Activated CD8-positive, alpha-beta T cell treated with anti-CD3 and anti-CD28 coated beads, Interleukin-2, amount 10 ng/mL, durations not matched to agents 7 days and 5 days (primary cell): Measurements from ENCODE around the gene FRMD3. TPM values are rescaled to one million over a fixed set of nuclear protein-coding genes. Genes with fewer than 3 reads are reported as not detected.

Source experiments
- ATAC-seq: fragments of 150-1000 bp; cut with Tn5 transposase; one replicate; pipeline ENCODE4 v1.10.0; 2021; ENCODE audit warnings: moderate library complexity
- CTCF ChIA-PET: fragments of 350-600 bp; sonication (Branson Sonifier 250); formaldehyde crosslinking; loops from one replicate; lab custom pipeline; 2021; ENCODE audit warnings: antibody characterized with exemption; lab: Charles Lee
- POLR2A ChIA-PET: fragments of 350-600 bp; sonication (Branson Sonifier 250); formaldehyde crosslinking; loops from one replicate; lab custom pipeline; 2021; ENCODE audit warnings: antibody characterized with exemption; lab: Charles Lee
- DNase-seq: peaks from one replicate; pipeline ENCODE4 v3.0.0-alpha.2; 2020
- H3K27ac Mint-ChIP-seq: one replicate; pipeline ENCODE4 v1.8.0; 2021; ENCODE audit warnings: mild to moderate bottlenecking, mixed read lengths
- H3K27me3 Mint-ChIP-seq: one replicate; pipeline ENCODE4 v1.8.0; 2021; ENCODE audit warnings: low read depth, mixed read lengths
- H3K36me3 Mint-ChIP-seq: one replicate; pipeline ENCODE4 v1.8.0; 2021; ENCODE audit warnings: low read depth, mixed read lengths
- H3K4me1 Mint-ChIP-seq: one replicate; pipeline ENCODE4 v1.8.0; 2021; ENCODE audit warnings: low read depth, mixed read lengths
- H3K4me3 Mint-ChIP-seq: one replicate; pipeline ENCODE4 v1.8.0; 2021; ENCODE audit warnings: mild to moderate bottlenecking, mixed read lengths
- H3K9me3 Mint-ChIP-seq: one replicate; pipeline ENCODE4 v1.8.0; 2022; ENCODE audit warnings: mixed read lengths; ENCODE audit not compliant: insufficient read depth
- total RNA-seq, 2 experiments: library from RNA; stranded (reverse); gene quantifications; one replicate each; pipeline ENCODE4 v1.2.3, GENCODE V29; 2021

Gene FRMD3
- total RNA-seq, 2 experiments from 2014 or later, result 0.31 to 0.74 TPM

DNA sequence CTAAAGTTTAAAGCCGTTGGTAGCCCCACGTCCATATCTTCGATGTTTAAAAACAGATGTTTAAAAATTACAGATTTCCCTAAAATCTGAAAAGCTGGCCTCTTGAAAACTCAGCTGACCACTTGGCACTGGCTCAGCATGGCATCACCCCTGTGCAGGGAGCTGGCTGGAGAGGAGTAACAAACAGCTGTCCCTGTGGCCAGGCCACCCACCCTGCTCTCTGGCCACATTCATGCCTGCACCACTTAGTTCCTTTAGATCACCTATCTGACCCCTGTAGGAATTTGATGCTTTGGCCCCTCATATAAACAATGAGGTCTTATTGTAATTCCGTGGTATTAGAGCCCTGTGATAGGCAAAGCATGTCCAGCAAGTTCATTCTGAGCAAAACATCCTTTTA, 107.5 kb downstream of the FRMD3 start:
- no peaks in the 10 kb centered on the region for H3K9me3 Mint-ChIP-seq
- no peaks in the 10 kb centered on the region for H3K27me3 Mint-ChIP-seq
- no peak overlapping the region for H3K4me3 Mint-ChIP-seq
- ChIA-PET CTCF (no interaction called here), POLR2A (no interaction called here)
- H3K4me1 Mint-ChIP-seq, result peaks cover 4% of the 10 kb centered on the region
- ATAC-seq (no peak), DNase-seq (no peak)
- no peak overlapping the region for H3K27ac Mint-ChIP-seq
- H3K36me3 Mint-ChIP-seq, result no peaks in the 10 kb centered on the region

DNA sequence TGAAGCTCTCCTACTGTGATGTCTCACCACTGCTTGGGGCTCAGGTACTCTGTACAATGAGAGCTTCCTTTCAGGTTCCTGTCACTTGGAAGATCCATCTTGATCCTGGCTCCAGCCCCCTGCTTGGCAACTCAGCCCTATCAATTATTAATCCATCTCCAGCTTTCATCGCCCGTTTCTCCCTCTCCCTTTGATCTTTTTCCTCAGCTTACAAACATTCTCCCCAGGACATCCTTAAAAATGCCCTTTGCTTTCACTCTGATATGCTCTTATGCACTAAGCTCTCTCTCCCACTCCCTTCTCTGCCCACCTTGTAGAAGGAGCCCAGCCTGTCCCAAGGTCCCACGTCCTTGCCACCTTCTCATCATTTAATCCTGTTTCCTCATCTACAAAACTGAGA, 109.0 kb downstream of the FRMD3 start:
- no peak for ATAC-seq

DNA sequence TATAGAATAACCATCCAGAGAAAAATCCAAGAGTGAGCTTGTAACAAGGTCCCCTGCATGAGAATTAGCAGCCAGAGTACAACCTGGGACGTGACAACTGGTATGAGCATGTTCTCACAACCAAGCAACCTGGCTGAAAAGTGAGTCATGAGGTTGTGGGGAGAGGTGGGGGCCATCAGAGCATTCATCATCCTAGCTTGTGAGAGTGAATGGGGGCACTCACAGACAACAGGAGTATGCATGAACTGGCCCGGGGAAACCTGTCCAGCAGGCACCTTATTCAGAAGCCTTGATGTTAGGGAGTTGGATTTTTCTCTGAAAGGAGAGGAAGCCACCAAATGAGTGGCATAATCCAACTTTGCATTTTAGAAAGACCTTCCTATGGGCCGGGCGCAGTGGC, 113.0 kb downstream of the FRMD3 start:
- POLR2A ChIA-PET, result no interaction called here
- Mint-ChIP-seq H3K27me3 (no peaks in the 10 kb centered on the region), H3K27ac (no peak overlapping the region), H3K9me3 (no peaks in the 10 kb centered on the region), H3K4me1 (peaks cover 4% of the 10 kb centered on the region), H3K36me3 (no peaks in the 10 kb centered on the region), H3K4me3 (no peak overlapping the region)
- CTCF ChIA-PET, result no interaction called here
- ATAC-seq (no peak), DNase-seq (no peak)

More for the DNA sequence above, 109.0 kb downstream of the FRMD3 start:
- DNase-seq, result no peak
- POLR2A ChIA-PET, result no interaction called here
- no peaks in the 10 kb centered on the region for H3K27me3 Mint-ChIP-seq
- peaks cover 4% of the 10 kb centered on the region for H3K4me1 Mint-ChIP-seq
- H3K27ac Mint-ChIP-seq, result no peak overlapping the region
- CTCF ChIA-PET, result interaction anchor here (1.2 kb wide), 1 partner anchor 116 kb away, joined by 3 read pairs; no protein-coding TSS in a partner anchor
- H3K9me3 Mint-ChIP-seq, result no peaks in the 10 kb centered on the region
- no peak overlapping the region for H3K4me3 Mint-ChIP-seq
- H3K36me3 Mint-ChIP-seq, result no peaks in the 10 kb centered on the region

DNA sequence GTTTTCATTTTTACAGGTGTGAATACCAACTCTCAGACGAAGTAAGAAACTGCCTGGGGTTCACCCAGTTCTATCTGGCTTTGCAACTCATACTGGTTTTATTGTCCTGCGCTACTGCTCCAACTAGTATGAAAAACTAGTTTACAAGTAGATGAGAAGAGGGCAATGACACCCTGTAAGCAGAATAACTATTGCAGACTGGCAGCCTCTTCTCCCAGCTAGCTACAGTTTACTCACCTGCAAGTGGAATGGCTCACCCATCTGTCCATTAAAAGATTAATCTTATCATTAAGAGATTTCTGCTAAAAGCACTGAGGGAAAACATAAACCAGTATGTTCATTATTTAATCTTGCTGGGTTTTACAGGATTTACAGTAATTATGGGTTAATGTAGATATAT, 113.4 kb downstream of the FRMD3 start:
- Mint-ChIP-seq H3K9me3 (no peaks in the 10 kb centered on the region), H3K4me3 (no peak overlapping the region), H3K27ac (no peak overlapping the region), H3K36me3 (no peaks in the 10 kb centered on the region), H3K27me3 (no peaks in the 10 kb centered on the region), H3K4me1 (peaks cover 4% of the 10 kb centered on the region)
- ATAC-seq, result no peak
- POLR2A ChIA-PET, result no interaction called here
- no peak for DNase-seq
- CTCF ChIA-PET, result no interaction called here

DNA sequence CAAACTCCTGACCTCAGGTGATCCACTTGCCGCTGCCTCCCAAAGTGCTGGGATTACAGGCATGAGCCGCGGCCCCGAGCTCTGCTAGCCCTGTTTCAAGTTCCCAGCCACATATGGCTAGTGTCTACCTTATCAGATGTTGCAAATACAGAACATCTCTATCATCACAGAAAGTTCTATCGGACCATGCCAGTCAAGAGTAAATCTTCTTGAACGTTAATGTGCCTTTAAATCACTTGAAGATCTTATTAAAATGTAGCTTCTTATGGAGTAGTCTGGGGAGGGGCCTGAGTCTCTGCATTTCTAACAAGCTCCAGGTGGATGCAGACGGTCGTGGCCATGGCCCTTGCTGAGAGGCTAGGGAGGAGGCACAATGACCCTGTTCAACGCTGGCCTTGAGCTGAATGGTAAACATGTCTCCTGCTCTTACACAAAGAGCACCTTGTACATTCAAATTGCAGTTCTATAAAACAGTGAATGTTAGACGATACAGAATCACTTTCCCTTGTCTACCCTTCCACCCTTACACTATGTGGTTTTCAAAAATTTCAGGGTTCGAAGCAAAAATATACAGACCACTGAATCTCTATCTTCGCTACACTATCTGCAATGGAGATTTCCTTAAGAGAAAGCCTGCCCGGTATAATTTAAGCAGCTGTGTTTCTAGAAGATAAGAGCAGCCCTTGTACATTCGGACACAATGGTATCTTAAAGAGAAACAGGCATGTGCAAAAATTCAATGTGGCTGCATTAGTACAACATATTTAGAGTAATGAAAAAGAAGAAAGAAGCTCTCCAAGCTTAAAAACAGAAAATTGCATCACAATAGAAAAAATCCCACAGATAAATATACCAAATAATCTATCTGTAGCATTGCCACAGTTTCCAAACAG, 114.1 kb downstream of the FRMD3 start:
- H3K4me3 Mint-ChIP-seq, result no peak overlapping the region
- H3K36me3 Mint-ChIP-seq, result no peaks in the 10 kb centered on the region
- no peaks in the 10 kb centered on the region for H3K27me3 Mint-ChIP-seq
- peaks cover 4% of the 10 kb centered on the region for H3K4me1 Mint-ChIP-seq
- POLR2A ChIA-PET, result no interaction called here
- H3K9me3 Mint-ChIP-seq, result no peaks in the 10 kb centered on the region
- no peak for ATAC-seq
- DNase-seq, result no peak
- no peak overlapping the region for H3K27ac Mint-ChIP-seq
- CTCF ChIA-PET, result no interaction called here

DNA sequence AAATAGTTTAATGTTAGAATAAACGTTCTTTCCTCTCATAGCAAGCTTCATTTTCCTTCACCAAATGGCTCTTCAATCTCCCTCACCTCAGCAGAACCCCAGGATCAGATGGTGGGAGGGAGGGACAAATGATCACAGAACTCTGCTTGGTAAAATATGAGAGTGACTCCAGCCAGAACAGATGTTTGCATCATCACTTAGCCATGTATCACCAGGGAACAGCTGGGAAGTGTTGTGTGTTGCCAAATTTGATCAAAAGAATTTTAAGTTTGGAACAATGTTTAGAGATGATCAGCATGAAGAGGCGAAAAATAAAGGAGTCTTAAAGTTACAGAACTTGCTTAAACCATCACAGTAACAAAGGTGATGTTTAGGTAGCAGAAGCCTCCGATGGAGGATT, 115.7 kb downstream of the FRMD3 start:
- Mint-ChIP-seq H3K9me3 (no peaks in the 10 kb centered on the region), H3K36me3 (no peaks in the 10 kb centered on the region), H3K4me1 (peaks cover 4% of the 10 kb centered on the region), H3K27ac (no peak overlapping the region), H3K27me3 (no peaks in the 10 kb centered on the region), H3K4me3 (no peak overlapping the region)
- ATAC-seq (no peak), DNase-seq (no peak)
- POLR2A ChIA-PET, result no interaction called here
- CTCF ChIA-PET, result no interaction called here

DNA sequence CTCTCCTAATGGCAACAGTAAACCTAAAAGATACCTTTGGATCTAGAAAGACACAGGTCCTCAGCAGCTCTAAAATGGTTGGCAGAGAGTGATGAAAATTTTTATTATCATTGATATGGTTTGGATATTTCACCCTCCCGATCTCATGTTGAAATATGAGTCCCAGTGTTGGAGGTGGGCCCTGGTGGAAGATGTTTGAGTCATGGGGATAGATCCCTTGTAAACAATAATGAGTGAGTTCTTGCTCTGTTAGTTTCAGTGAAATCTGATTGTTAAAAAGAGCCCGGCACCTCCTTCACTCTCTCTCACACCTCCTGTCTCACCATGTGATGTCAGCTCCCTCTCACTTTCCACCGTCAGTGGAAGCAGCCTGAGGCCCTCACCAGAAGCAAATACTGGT, 117.7 kb downstream of the FRMD3 start:
- POLR2A ChIA-PET, result no interaction called here
- H3K4me1 Mint-ChIP-seq, result no peaks in the 10 kb centered on the region
- H3K36me3 Mint-ChIP-seq, result no peaks in the 10 kb centered on the region
- H3K4me3 Mint-ChIP-seq, result no peak overlapping the region
- no peaks in the 10 kb centered on the region for H3K9me3 Mint-ChIP-seq
- no peak overlapping the region for H3K27ac Mint-ChIP-seq
- no peak for DNase-seq
- no peaks in the 10 kb centered on the region for H3K27me3 Mint-ChIP-seq
- CTCF ChIA-PET, result no interaction called here
- no peak for ATAC-seq

DNA sequence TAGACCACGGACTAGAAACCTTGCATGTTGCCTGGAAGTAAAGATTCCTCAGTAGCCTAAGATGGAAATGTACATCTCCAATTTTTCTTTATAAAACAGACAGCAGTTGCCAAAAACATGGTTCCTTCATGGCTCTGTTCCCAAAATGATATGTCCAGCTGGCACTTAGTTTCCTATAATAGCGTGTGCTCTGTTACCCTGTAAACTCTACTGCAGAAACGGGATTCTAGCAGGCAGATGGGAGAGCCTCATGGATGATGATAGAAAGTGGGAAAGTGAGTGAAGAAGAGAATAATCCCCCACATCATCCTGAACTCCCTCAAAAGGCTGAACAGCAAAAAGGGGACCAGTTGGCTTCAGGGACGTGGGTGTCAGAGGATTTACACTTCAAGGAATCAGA, 118.2 kb downstream of the FRMD3 start:
- Mint-ChIP-seq H3K9me3 (no peaks in the 10 kb centered on the region), H3K4me1 (no peaks in the 10 kb centered on the region), H3K27ac (no peak overlapping the region), H3K4me3 (no peak overlapping the region), H3K36me3 (no peaks in the 10 kb centered on the region), H3K27me3 (no peaks in the 10 kb centered on the region)
- ChIA-PET POLR2A (no interaction called here), CTCF (no interaction called here)
- DNase-seq (no peak), ATAC-seq (no peak)

DNA sequence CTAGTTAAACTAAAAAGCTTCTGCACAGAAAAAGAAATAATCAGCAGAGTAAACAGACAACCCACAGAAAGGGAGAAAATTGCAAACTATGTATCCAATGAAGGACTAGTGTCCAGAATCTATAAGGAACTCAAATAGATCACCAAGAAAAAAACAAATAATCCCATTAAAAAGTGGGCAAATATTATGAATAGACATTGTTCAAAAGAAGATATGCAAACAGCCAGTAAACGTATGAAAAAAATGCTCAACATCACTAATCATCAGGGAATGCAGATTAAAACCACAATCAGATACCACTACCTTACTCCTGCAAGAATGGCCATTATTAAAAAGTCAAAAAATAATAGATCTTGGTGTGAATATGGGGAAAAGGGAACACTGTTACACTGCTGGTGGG, 119.9 kb downstream of the FRMD3 start:
- Mint-ChIP-seq H3K27ac (no peak overlapping the region), H3K4me1 (no peaks in the 10 kb centered on the region), H3K4me3 (no peak overlapping the region), H3K36me3 (no peaks in the 10 kb centered on the region), H3K27me3 (no peaks in the 10 kb centered on the region), H3K9me3 (no peaks in the 10 kb centered on the region)
- no peak for ATAC-seq
- ChIA-PET POLR2A (no interaction called here), CTCF (no interaction called here)
- no peak for DNase-seq

DNA sequence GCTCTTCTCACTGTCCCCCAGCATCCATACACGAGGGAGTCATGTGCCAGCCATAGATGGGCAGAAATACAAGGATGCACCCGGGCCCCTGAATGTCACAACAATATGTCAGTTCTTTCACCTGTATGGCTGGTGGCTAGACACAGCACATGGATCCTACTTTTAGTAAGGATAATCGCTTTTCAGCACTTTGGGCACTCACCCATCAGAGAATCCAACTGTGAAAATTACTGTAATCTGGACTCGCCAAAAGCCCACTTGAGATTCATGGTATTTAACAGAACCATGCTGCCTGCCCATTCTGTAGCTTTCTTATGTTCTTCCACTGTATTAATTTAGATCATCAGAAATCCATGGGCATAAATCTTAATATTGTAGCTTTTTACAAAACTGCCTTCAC, 124.8 kb downstream of the FRMD3 start:
- Mint-ChIP-seq H3K4me3 (no peak overlapping the region), H3K27ac (no peak overlapping the region), H3K9me3 (peaks cover 4% of the 10 kb centered on the region), H3K27me3 (no peaks in the 10 kb centered on the region), H3K4me1 (no peaks in the 10 kb centered on the region), H3K36me3 (no peaks in the 10 kb centered on the region)
- DNase-seq (no peak), ATAC-seq (no peak)
- CTCF ChIA-PET, result no interaction called here
- POLR2A ChIA-PET, result no interaction called here

DNA sequence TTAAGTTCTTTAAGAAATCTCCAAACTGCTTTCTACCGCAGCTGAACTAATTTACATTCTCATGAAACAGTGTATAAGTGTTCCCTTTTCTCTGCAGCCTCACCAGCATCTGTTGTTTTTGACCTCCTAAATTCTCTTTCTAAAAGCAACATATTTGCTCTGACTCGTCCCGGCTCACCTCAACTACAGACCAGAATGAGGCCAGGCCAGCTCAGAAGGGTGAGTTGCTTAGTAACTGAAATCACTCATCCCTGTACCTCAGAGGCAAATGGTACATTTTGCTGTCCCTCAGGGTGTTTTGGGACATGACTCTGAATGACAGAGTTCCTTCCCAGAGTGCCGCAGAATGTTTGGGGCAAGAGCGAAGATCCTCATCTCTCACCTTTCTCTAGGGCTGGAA, 127.5 kb downstream of the FRMD3 start:
- ChIA-PET CTCF (no interaction called here), POLR2A (no interaction called here)
- H3K4me1 Mint-ChIP-seq, result no peaks in the 10 kb centered on the region
- H3K36me3 Mint-ChIP-seq, result no peaks in the 10 kb centered on the region
- H3K4me3 Mint-ChIP-seq, result no peak overlapping the region
- H3K27me3 Mint-ChIP-seq, result no peaks in the 10 kb centered on the region
- ATAC-seq (no peak), DNase-seq (no peak)
- H3K27ac Mint-ChIP-seq, result no peak overlapping the region
- H3K9me3 Mint-ChIP-seq, result peaks cover 4% of the 10 kb centered on the region

DNA sequence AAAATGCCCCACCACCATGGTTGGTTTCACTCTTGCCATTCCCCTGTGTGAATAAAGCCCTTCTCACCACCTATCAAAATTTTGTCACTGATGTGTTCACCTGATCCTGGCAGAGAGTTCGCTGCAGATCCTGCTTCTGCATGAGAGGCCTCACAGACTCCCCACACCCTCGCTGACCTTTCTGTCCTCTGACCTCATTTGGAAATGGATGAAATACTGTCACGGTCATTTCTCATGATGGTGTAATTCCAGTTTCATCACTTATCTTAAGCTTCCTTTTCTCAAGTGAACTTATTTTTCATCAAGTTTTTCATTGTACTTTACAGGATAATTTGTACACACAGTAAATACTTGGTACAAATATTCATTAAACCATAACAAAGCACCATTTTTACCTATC, 131.3 kb downstream of the FRMD3 start:
- DNase-seq (no peak), ATAC-seq (no peak)
- H3K9me3 Mint-ChIP-seq, result peaks cover 4% of the 10 kb centered on the region
- CTCF ChIA-PET, result no interaction called here
- H3K4me1 Mint-ChIP-seq, result no peaks in the 10 kb centered on the region
- H3K27me3 Mint-ChIP-seq, result no peaks in the 10 kb centered on the region
- H3K36me3 Mint-ChIP-seq, result no peaks in the 10 kb centered on the region
- H3K27ac Mint-ChIP-seq, result no peak overlapping the region
- H3K4me3 Mint-ChIP-seq, result no peak overlapping the region
- POLR2A ChIA-PET, result no interaction called here

DNA sequence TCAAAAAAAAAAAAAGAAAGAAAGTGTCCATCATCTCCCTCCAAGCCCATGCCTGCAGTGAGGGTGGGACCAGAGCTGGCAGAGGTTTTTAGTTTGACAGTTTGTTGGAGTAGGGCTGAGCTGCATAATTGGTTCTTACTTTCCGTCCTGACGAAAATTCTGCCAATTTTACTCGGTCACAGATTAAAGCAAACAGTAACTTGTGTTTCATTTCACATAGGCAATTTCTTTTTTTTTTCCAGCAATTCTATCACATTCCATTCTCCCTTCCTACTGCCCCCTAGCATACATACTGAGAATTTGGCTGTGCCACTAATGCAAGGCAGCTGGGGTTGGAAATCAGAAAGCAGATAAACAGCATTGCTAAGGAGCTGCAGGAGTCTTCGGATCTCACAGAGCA, 132.4 kb downstream of the FRMD3 start:
- ChIA-PET POLR2A (no interaction called here), CTCF (no interaction called here)
- no peak overlapping the region for H3K27ac Mint-ChIP-seq
- H3K4me3 Mint-ChIP-seq, result no peak overlapping the region
- H3K4me1 Mint-ChIP-seq, result no peaks in the 10 kb centered on the region
- H3K9me3 Mint-ChIP-seq, result peaks cover 4% of the 10 kb centered on the region
- no peak for DNase-seq
- H3K36me3 Mint-ChIP-seq, result no peaks in the 10 kb centered on the region
- ATAC-seq, result no peak
- H3K27me3 Mint-ChIP-seq, result no peaks in the 10 kb centered on the region
